Transverse colon (tissue), 4 donors: ENCODE results near the gene TRAPPC10.

Experiments used
- EP300 ChIP-seq: sonication (generic); formaldehyde crosslinking; IDR thresholded peaks from one replicate; pipeline ENCODE4 v1.6.1; 2017; ENCODE audit warnings: antibody characterized with exemption, low read depth
- POLR2A ChIP-seq: fragments of 450-650 bp; IDR thresholded peaks from one replicate; pipeline ENCODE4 v1.6.1; 2016; ENCODE audit warnings: antibody characterized with exemption, mild to moderate bottlenecking, moderate library complexity
- POLR2AphosphoS5 ChIP-seq, 3 donors: sonication (generic); formaldehyde crosslinking; IDR thresholded peaks; one replicate each; pipeline ENCODE4 v1.6.1; 2016; ENCODE audit warnings: antibody characterized with exemption in 3 of 3
- TF ChIP-seq, protein P1 (sequence below), 5 experiments: fragments of 200-600 bp in 3 of 5; fragments of 450-650 bp in 2 of 5; sonication (generic) in 3 of 5; IDR thresholded peaks; 1 replicate in 2 of 5; 2 replicates in 3 of 5; pipeline ENCODE4 v1.5.1; 2016 to 2017; ENCODE audit warnings: antibody characterized with exemption in 5 of 5, inconsistent platforms in 3 of 5, mild to moderate bottlenecking in 2 of 5, moderate library complexity in 1 of 5

DNA sequence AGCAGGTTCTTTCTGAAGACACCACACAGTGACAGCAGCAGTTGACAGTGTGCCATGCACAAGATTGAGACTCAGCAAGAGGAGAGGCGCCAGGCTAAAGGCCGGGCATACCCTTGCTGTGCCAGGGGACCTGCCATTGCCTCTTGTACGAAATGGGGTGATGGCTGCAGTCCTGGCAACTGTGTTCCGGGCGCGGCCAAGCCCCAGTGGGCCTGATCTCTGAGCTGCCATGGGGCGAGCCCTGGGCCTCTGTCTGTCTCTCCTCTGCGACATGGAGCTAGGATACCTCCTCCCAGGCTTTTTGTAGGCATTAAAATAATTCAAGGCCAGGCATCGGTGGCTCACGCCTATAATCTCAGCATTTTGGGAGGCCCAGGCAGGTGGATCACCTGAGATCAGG is 9.6 kb upstream of the TRAPPC10 start:
- no peak for TF ChIP-seq POLR2A
- TF ChIP-seq, protein P1, sequence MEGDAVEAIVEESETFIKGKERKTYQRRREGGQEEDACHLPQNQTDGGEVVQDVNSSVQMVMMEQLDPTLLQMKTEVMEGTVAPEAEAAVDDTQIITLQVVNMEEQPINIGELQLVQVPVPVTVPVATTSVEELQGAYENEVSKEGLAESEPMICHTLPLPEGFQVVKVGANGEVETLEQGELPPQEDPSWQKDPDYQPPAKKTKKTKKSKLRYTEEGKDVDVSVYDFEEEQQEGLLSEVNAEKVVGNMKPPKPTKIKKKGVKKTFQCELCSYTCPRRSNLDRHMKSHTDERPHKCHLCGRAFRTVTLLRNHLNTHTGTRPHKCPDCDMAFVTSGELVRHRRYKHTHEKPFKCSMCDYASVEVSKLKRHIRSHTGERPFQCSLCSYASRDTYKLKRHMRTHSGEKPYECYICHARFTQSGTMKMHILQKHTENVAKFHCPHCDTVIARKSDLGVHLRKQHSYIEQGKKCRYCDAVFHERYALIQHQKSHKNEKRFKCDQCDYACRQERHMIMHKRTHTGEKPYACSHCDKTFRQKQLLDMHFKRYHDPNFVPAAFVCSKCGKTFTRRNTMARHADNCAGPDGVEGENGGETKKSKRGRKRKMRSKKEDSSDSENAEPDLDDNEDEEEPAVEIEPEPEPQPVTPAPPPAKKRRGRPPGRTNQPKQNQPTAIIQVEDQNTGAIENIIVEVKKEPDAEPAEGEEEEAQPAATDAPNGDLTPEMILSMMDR (IDR thresholded peaks at IDR 0.05), result no peak
- no peak for TF ChIP-seq POLR2AphosphoS5 (IDR thresholded peaks at IDR 0.05)
- no peak for TF ChIP-seq EP300
